ENCODE measurements around the gene NIPSNAP3A. TPM values are rescaled to one million over a fixed set of nuclear protein-coding genes. Genes with fewer than 3 reads are reported as not detected.

Gene NIPSNAP3A
- total and polyA plus RNA-seq, 12 donors: 10.2 to 34.9 (median 24.3) TPM

- no peaks in the 10 kb centered on the region for H3K36me3 ChIP-seq
- H3K27ac ChIP-seq: no peak overlapping the region
- ATAC-seq (no peak), DNase-seq (no peak)
- TF ChIP-seq, protein P1, sequence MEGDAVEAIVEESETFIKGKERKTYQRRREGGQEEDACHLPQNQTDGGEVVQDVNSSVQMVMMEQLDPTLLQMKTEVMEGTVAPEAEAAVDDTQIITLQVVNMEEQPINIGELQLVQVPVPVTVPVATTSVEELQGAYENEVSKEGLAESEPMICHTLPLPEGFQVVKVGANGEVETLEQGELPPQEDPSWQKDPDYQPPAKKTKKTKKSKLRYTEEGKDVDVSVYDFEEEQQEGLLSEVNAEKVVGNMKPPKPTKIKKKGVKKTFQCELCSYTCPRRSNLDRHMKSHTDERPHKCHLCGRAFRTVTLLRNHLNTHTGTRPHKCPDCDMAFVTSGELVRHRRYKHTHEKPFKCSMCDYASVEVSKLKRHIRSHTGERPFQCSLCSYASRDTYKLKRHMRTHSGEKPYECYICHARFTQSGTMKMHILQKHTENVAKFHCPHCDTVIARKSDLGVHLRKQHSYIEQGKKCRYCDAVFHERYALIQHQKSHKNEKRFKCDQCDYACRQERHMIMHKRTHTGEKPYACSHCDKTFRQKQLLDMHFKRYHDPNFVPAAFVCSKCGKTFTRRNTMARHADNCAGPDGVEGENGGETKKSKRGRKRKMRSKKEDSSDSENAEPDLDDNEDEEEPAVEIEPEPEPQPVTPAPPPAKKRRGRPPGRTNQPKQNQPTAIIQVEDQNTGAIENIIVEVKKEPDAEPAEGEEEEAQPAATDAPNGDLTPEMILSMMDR (IDR thresholded peaks at IDR 0.05): no peak
- no peaks in the 10 kb centered on the region for H3K27me3 ChIP-seq
- 79% methylated on average over 5 of the region's 5 CpGs for WGBS, 2 donors
- no peaks in the 10 kb centered on the region for H3K4me1 ChIP-seq
- H3K4me3 ChIP-seq: no peak overlapping the region
- H3K9me3 ChIP-seq: no peaks in the 10 kb centered on the region
- intact Hi-C loops (cut with DNase I): no loop called here
Measured at GRCh38 chr9:104725014-104725413, 22.5 kb upstream of the NIPSNAP3A start.

GRCh38 chr9:104738452-104738851 is 9.0 kb upstream of the NIPSNAP3A start:
- TF ChIP-seq, protein P1 (IDR thresholded peaks at IDR 0.05): no peak
- DNase-seq (no peak), ATAC-seq (no peak)
- Histone ChIP-seq H3K27me3 (no peaks in the 10 kb centered on the region), H3K9me3 (no peaks in the 10 kb centered on the region), H3K27ac (no peak overlapping the region), H3K4me1 (peaks cover 0 to 6% (median 0%) of the 10 kb centered on the region in 9 donors), H3K36me3 (no peaks in the 10 kb centered on the region), H3K4me3 (no peak overlapping the region)
- WGBS, 2 donors: 58 to 59% methylated on average over 3 of the region's 3 CpGs
- intact Hi-C loops (cut with DNase I): no loop called here

DNA sequence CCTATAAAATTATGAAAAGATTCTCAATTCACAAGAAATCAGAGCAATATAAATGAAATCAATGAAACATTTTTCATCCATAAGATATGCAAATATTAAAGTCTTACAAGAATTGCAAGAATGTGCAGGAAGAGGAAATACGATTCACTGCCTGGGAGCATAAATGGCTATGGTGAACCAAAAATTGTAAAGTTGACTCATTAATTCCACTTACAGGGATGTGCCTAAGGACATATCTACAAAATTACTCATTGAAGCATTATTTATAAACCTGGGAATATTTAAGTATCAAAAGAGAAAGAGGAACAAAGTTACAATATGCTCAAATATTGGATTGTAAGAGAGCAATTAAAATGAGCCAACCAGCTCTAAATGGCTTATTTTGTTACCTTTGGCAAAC is 6.9 kb upstream of the NIPSNAP3A start:
- Histone ChIP-seq H3K27ac (no peak overlapping the region), H3K9me3 (no peaks in the 10 kb centered on the region), H3K4me3 (no peak overlapping the region), H3K4me1 (peaks cover 0 to 6% (median 0%) of the 10 kb centered on the region in 9 donors), H3K27me3 (no peaks in the 10 kb centered on the region), H3K36me3 (no peaks in the 10 kb centered on the region)
- DNase-seq: no peak
- ATAC-seq: no peak
- TF ChIP-seq, protein P1 (IDR thresholded peaks at IDR 0.05): no peak
- intact Hi-C loops (cut with DNase I): loop anchor here in 2 of 10 donors (10.0 kb wide), 2 partner anchors 646 to 1346 kb away; partner anchors contain the start of gene SMC2 (in 1 of the 2)
- WGBS, 2 donors: 59 to 69% methylated on average over 1 of the region's 1 CpG

GRCh38 chr9:104743376-104743985 is 4.0 kb upstream of the NIPSNAP3A start:
- Histone ChIP-seq H3K9me3 (no peaks in the 10 kb centered on the region), H3K4me1 (peaks cover 0 to 19% (median 2%) of the 10 kb centered on the region in 9 donors), H3K27ac (no peak overlapping the region), H3K27me3 (no peaks in the 10 kb centered on the region), H3K36me3 (no peaks in the 10 kb centered on the region), H3K4me3 (no peak overlapping the region)
- DNase-seq (peak in 1 of 2 donors; percentile 16), ATAC-seq (no peak)
- WGBS, 2 donors: 30 to 32% methylated on average over 7 of the region's 7 CpGs
- TF ChIP-seq, protein P1 (IDR thresholded peaks at IDR 0.05): peak; percentile 41 to 82 (median 77)
- intact Hi-C loops (cut with DNase I): loop anchor here in 2 of 10 donors (10.0 kb wide), 2 partner anchors 649 to 1349 kb away; partner anchors contain the start of gene SMC2 (in 1 of the 2)
